Skeletal muscle tissue (tissue), 4 donors: ENCODE results near the gene AP1S1. TPM values are rescaled to one million over a fixed set of nuclear protein-coding genes. Genes with fewer than 3 reads are reported as not detected.

Experiments used
- H3K27ac ChIP-seq: one replicate; pipeline ENCODE4 v1.7.0; 2013; ENCODE audit warnings: mild to moderate bottlenecking, low read depth, low read length, inconsistent platforms
- H3K27me3 ChIP-seq, 3 donors: one replicate each; pipeline ENCODE4 v1.7.0; 2013; ENCODE audit warnings: low read length in 3 of 3; ENCODE audit not compliant: control insufficient read depth in 3 of 3, insufficient read depth in 3 of 3
- H3K36me3 ChIP-seq, 3 donors: one replicate each; pipeline ENCODE4 v1.7.0; 2013; ENCODE audit warnings: low read length in 3 of 3; ENCODE audit not compliant: control insufficient read depth in 3 of 3, insufficient read depth in 3 of 3
- H3K4me1 ChIP-seq, 3 donors: one replicate each; pipeline ENCODE4 v1.7.0; 2013; ENCODE audit warnings: low read length in 3 of 3, mild to moderate bottlenecking in 3 of 3; ENCODE audit not compliant: control insufficient read depth in 3 of 3, insufficient read depth in 3 of 3
- H3K4me3 ChIP-seq, 3 donors: one replicate each; pipeline ENCODE4 v1.7.0; 2013; ENCODE audit warnings: low read length in 3 of 3
- H3K9ac ChIP-seq, 3 donors: one replicate each; pipeline ENCODE4 v1.7.0; 2013; ENCODE audit warnings: low read length in 3 of 3, mild to moderate bottlenecking in 3 of 3, moderate library complexity in 2 of 3, low read depth in 1 of 3
- H3K9me3 ChIP-seq, 3 donors: one replicate each; pipeline ENCODE4 v1.7.0; 2013; ENCODE audit warnings: low read length in 3 of 3; ENCODE audit not compliant: control insufficient read depth in 3 of 3
- total RNA-seq: library from RNA; depleted of rRNA; stranded (reverse); fragments of >200 nt; gene quantifications from one replicate; pipeline ENCODE4 v1.2.3, GENCODE V29; 2014
- donor health status: Osteomylitis.

Gene AP1S1
- total RNA-seq, 1 donor from 2014 or later, result 27.7 TPM

GRCh38 chr7:101133621-101134398 lies 20.5 kb upstream of the AP1S1 start:
- Histone ChIP-seq H3K9ac (no peak overlapping the region), H3K4me3 (no peak overlapping the region), H3K27me3 (no peaks in the 10 kb centered on the region), H3K4me1 (peaks cover 7 to 11% (median 8%) of the 10 kb centered on the region in 3 donors), H3K36me3 (peaks cover 0 to 2% (median 0%) of the 10 kb centered on the region in 3 donors), H3K27ac (no peak overlapping the region), H3K9me3 (no peaks in the 10 kb centered on the region)

- Histone ChIP-seq H3K36me3 (peaks cover 0 to 2% (median 0%) of the 10 kb centered on the region in 3 donors), H3K27ac (no peak overlapping the region), H3K4me1 (peaks cover 7 to 11% (median 8%) of the 10 kb centered on the region in 3 donors), H3K27me3 (no peaks in the 10 kb centered on the region), H3K9ac (no peak overlapping the region), H3K9me3 (no peaks in the 10 kb centered on the region), H3K4me3 (no peak overlapping the region)
These were observed 19.8 kb upstream of the AP1S1 start for GRCh38 chr7:101134399-101134980.

- peaks cover 0 to 2% (median 0%) of the 10 kb centered on the region in 3 donors for H3K36me3 ChIP-seq
- H3K4me3 ChIP-seq, result peak overlapping the region in 1 of 3 donors; percentile 9
- H3K27me3 ChIP-seq, result no peaks in the 10 kb centered on the region
- H3K27ac ChIP-seq, result peak overlapping the region; percentile 66
- H3K9ac ChIP-seq, result peak overlapping the region in 1 of 3 donors; percentile 3
- H3K4me1 ChIP-seq, result peaks cover 7 to 11% (median 8%) of the 10 kb centered on the region in 3 donors
- H3K9me3 ChIP-seq, result no peaks in the 10 kb centered on the region
These were observed 16.5 kb upstream of the AP1S1 start for GRCh38 chr7:101137651-101138212.

GRCh38 chr7:101138213-101138870 lies 15.9 kb upstream of the AP1S1 start:
- Histone ChIP-seq H3K27me3 (no peaks in the 10 kb centered on the region), H3K27ac (peak overlapping the region; percentile 66), H3K36me3 (peaks cover 0 to 2% (median 0%) of the 10 kb centered on the region in 3 donors), H3K9ac (peak overlapping the region in 1 of 3 donors; percentile 3), H3K9me3 (no peaks in the 10 kb centered on the region), H3K4me1 (peaks cover 7 to 11% (median 8%) of the 10 kb centered on the region in 3 donors), H3K4me3 (peak overlapping the region in 2 of 3 donors; percentile 28 to 30)

- no peak overlapping the region for H3K9ac ChIP-seq
- H3K27ac ChIP-seq, result no peak overlapping the region
- H3K36me3 ChIP-seq, result peaks cover 0 to 2% (median 0%) of the 10 kb centered on the region in 3 donors
- H3K4me3 ChIP-seq, result no peak overlapping the region
- H3K9me3 ChIP-seq, result no peaks in the 10 kb centered on the region
- H3K27me3 ChIP-seq, result no peaks in the 10 kb centered on the region
- H3K4me1 ChIP-seq, result peaks cover 7 to 12% (median 11%) of the 10 kb centered on the region in 3 donors
These were observed 14.0 kb upstream of the AP1S1 start for GRCh38 chr7:101140339-101140699.

- Histone ChIP-seq H3K9ac (no peak overlapping the region), H3K27ac (no peak overlapping the region), H3K4me1 (peaks cover 7 to 12% (median 11%) of the 10 kb centered on the region in 3 donors), H3K36me3 (no peaks in the 10 kb centered on the region), H3K27me3 (peaks cover 0 to 2% (median 1%) of the 10 kb centered on the region in 3 donors), H3K4me3 (no peak overlapping the region), H3K9me3 (no peaks in the 10 kb centered on the region)
These were observed 13.4 kb upstream of the AP1S1 start for GRCh38 chr7:101140746-101141382.

- H3K36me3 ChIP-seq, result peaks cover 2 to 5% (median 3%) of the 10 kb centered on the region in 3 donors
- peaks cover 5 to 10% (median 8%) of the 10 kb centered on the region in 3 donors for H3K27me3 ChIP-seq
- H3K4me3 ChIP-seq, result no peak overlapping the region
- peaks cover 8 to 14% (median 11%) of the 10 kb centered on the region in 3 donors for H3K4me1 ChIP-seq
- no peak overlapping the region for H3K9ac ChIP-seq
- H3K9me3 ChIP-seq, result no peaks in the 10 kb centered on the region
- no peak overlapping the region for H3K27ac ChIP-seq
These were observed 2.2 kb upstream of the AP1S1 start for GRCh38 chr7:101151908-101152651.

GRCh38 chr7:101154693-101155102 lies 422 bp downstream of the AP1S1 start:
- no peak overlapping the region for H3K27ac ChIP-seq
- H3K9me3 ChIP-seq, result no peaks in the 10 kb centered on the region
- H3K4me3 ChIP-seq, result peak overlapping the region; percentile 67 to 77 (median 74)
- peaks cover 12 to 23% (median 14%) of the 10 kb centered on the region in 3 donors for H3K36me3 ChIP-seq
- H3K27me3 ChIP-seq, result peaks cover 0 to 6% (median 5%) of the 10 kb centered on the region in 3 donors
- peak overlapping the region in 2 of 3 donors; percentile 67 to 73 for H3K9ac ChIP-seq
- H3K4me1 ChIP-seq, result peaks cover 8 to 14% (median 11%) of the 10 kb centered on the region in 3 donors

GRCh38 chr7:101155303-101155702 lies 1.0 kb downstream of the AP1S1 start:
- peak overlapping the region in 2 of 3 donors; percentile 67 to 73 for H3K9ac ChIP-seq
- H3K27ac ChIP-seq, result no peak overlapping the region
- no peaks in the 10 kb centered on the region for H3K9me3 ChIP-seq
- peaks cover 3 to 7% (median 5%) of the 10 kb centered on the region in 3 donors for H3K27me3 ChIP-seq
- peak overlapping the region; percentile 67 to 77 (median 74) for H3K4me3 ChIP-seq
- H3K36me3 ChIP-seq, result peaks cover 17 to 29% (median 19%) of the 10 kb centered on the region in 3 donors
- H3K4me1 ChIP-seq, result peaks cover 8 to 14% (median 11%) of the 10 kb centered on the region in 3 donors
